Right renal pelvis (tissue), 4 donors: ENCODE results near the gene F5. TPM values are rescaled to one million over a fixed set of nuclear protein-coding genes. Genes with fewer than 3 reads are reported as not detected.
"Not testable (repeated sequence)": the region's sequence is repeated elsewhere in the genome, so short reads cannot be mapped to it uniquely, and the experiment has no call there.

Source experiments
- DNase-seq, 4 donors: peaks; one replicate each; pipeline ENCODE4 v3.0.0-alpha.2; 2013; ENCODE audit warnings: low read depth in 4 of 4, low spot score in 3 of 4, missing footprints in 1 of 4
- polyA plus RNA-seq, 4 donors: library from polyadenylated mRNA; unstranded; fragments of 120-200 nt; gene quantifications; one replicate each; pipeline ENCODE4 v1.2.1, GENCODE V29; 2013; ENCODE audit not compliant: insufficient read length in 4 of 4

The F5 gene
- polyA plus RNA-seq, 4 donors: 2.0 to 3.0 (median 2.7) TPM

GRCh38 chr1:169546087-169546995 is 39.9 kb downstream of the F5 start:
- DNase-seq: peak; percentile 54 to 57 (median 56)

- no peak for DNase-seq
Observed at GRCh38 chr1:169545472-169545871, 40.8 kb downstream of the F5 start.

- DNase-seq: no peak
Observed at GRCh38 chr1:169538998-169539871, 47.0 kb downstream of the F5 start.

GRCh38 chr1:169534653-169535052 is 51.6 kb downstream of the F5 start:
- no peak for DNase-seq

GRCh38 chr1:169533528-169534190 is 52.6 kb downstream of the F5 start:
- DNase-seq: not testable (repeated sequence)

- no peak for DNase-seq
Observed at GRCh38 chr1:169530448-169530847, 55.8 kb downstream of the F5 start.

GRCh38 chr1:169529068-169529642 is 57.1 kb downstream of the F5 start:
- DNase-seq: peak; percentile 7 to 39 (median 26)

- no peak for DNase-seq
Observed at GRCh38 chr1:169528215-169529067, 57.8 kb downstream of the F5 start.

GRCh38 chr1:169527451-169528214 is 58.6 kb downstream of the F5 start:
- DNase-seq: no peak

GRCh38 chr1:169527001-169527400 is 59.3 kb downstream of the F5 start:
- no peak for DNase-seq

GRCh38 chr1:169526120-169526832 is 60.0 kb downstream of the F5 start:
- DNase-seq: no peak

GRCh38 chr1:169525391-169525790 is 60.9 kb downstream of the F5 start:
- no peak for DNase-seq

- no peak for DNase-seq
Observed at GRCh38 chr1:169523904-169524303, 62.4 kb downstream of the F5 start.

- no peak for DNase-seq
Observed at GRCh38 chr1:169521226-169521625, 65.1 kb downstream of the F5 start.

- DNase-seq: no peak
Observed at GRCh38 chr1:169517558-169518186, 68.6 kb downstream of the F5 start.

GRCh38 chr1:169515641-169516040 is 70.6 kb downstream of the F5 start:
- DNase-seq: no peak

- DNase-seq: no peak
Observed at GRCh38 chr1:169514566-169515270, 71.6 kb downstream of the F5 start.
